Uterus (tissue), 4 donors: Measurements from ENCODE around the gene BLACAT1. TPM values are rescaled to one million over a fixed set of nuclear protein-coding genes. Genes with fewer than 3 reads are reported as not detected.

Experiments used
- DNase-seq, 2 donors: peaks; one replicate each; pipeline ENCODE4 v3.0.0-alpha.2; 2019 to 2020
- H3K27ac ChIP-seq, 2 donors: fragments of 200-600 bp; sonication (generic); 1 replicate in 1 of 2; 2 replicates in 1 of 2; pipeline ENCODE4 v1.5.1; 2016 to 2018
- H3K27me3 ChIP-seq, 2 donors: fragments of 200-600 bp; sonication (generic); one replicate each; pipeline ENCODE4 v1.5.1; 2018 to 2019; ENCODE audit warnings: control low read depth in 1 of 2
- H3K36me3 ChIP-seq, 2 donors: fragments of 200-600 bp; sonication (generic); one replicate each; pipeline ENCODE4 v1.5.1; 2019; ENCODE audit warnings: control low read depth in 1 of 2
- H3K4me1 ChIP-seq, 2 donors: fragments of 200-600 bp; sonication (generic); one replicate each; pipeline ENCODE4 v1.5.1; 2018 to 2019; ENCODE audit warnings: control low read depth in 1 of 2
- H3K4me3 ChIP-seq, 2 donors: fragments of 200-600 bp; sonication (generic); 1 replicate in 1 of 2; 2 replicates in 1 of 2; pipeline ENCODE4 v1.5.1; 2018 to 2019; ENCODE audit warnings: mild to moderate bottlenecking in 1 of 2
- H3K9me3 ChIP-seq, 2 donors: fragments of 200-600 bp; sonication (generic); one replicate each; pipeline ENCODE4 v1.5.1; 2019; ENCODE audit warnings: control low read depth in 1 of 2
- POLR2A ChIP-seq, 2 donors: fragments of 450-650 bp; IDR thresholded peaks; one replicate each; pipeline ENCODE4 v1.6.1; 2016; ENCODE audit warnings: antibody characterized with exemption in 2 of 2, mild to moderate bottlenecking in 1 of 2, moderate library complexity in 1 of 2
- intact Hi-C: fragments of 100-400 bp; cut with DNase I; formaldehyde crosslinking; loops from one replicate; pipeline ENCODE4 v1.15.1; 2023; ENCODE audit warnings: low total_unique reads
- total RNA-seq, 4 donors: library from RNA; depleted of rRNA in 3 of 4; stranded (reverse); fragments of >200 nt in 3 of 4; gene quantifications; one replicate each; pipeline versions ENCODE4 v1.1.0 to v1.2.4, GENCODE V29; 2014 to 2023
- TF ChIP-seq, protein P1 (sequence below), 4 experiments: fragments of 200-600 bp in 2 of 4; fragments of 450-650 bp in 2 of 4; sonication (generic) in 2 of 4; IDR thresholded peaks; one replicate each; pipeline ENCODE4 v1.5.1; 2016 to 2019; ENCODE audit warnings: antibody characterized with exemption in 4 of 4, mild to moderate bottlenecking in 2 of 4, moderate library complexity in 1 of 4
- donor health status: DM: yes; HTN: yes; CAD: no.

Gene BLACAT1
- total RNA-seq, 4 donors from 2014 or later = 0.52 to 1.0 TPM; not detected in 2

DNA sequence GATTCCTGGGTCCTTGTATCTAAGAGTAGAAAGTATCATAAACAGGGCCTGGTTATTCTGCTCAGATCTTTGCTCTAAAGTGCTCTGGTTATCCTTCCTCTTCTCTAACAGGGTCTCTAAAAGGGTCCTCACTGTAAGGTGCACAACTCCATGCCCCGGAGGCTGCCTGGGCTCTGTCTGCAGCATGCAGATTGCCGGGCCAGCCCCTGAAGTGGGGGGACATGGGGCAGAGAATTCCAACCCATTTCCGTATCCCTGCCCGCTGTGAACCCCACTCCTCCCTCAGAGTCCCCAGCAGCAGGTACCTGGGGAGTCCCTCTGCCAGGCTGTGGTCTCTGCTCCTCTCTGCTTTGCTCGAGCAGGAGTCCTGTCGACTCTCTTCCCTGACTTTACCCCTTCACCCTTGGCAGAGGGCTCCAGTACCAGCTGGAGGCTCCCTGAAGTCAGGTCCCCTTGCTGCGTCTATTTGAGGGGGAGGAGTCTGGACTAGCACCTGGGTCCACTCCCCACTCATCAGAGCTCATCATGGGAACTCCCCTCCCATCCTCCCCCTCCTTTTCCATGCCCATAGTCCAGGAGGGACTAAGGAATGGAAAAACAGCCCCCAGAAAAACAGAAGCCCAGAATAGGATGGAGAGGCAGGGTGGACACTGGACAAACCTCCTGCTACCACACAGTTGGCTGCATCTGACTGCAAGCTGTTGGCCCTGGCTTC is 12.1 kb downstream of the BLACAT1 start:
- Histone ChIP-seq H3K27ac (peak overlapping the region in 1 of 2 donors; percentile 62), H3K27me3 (no peaks in the 10 kb centered on the region), H3K36me3 (no peaks in the 10 kb centered on the region), H3K4me3 (no peak overlapping the region), H3K4me1 (peaks cover 4 to 15% of the 10 kb centered on the region in 2 donors), H3K9me3 (no peaks in the 10 kb centered on the region)
- TF ChIP-seq, protein P1, sequence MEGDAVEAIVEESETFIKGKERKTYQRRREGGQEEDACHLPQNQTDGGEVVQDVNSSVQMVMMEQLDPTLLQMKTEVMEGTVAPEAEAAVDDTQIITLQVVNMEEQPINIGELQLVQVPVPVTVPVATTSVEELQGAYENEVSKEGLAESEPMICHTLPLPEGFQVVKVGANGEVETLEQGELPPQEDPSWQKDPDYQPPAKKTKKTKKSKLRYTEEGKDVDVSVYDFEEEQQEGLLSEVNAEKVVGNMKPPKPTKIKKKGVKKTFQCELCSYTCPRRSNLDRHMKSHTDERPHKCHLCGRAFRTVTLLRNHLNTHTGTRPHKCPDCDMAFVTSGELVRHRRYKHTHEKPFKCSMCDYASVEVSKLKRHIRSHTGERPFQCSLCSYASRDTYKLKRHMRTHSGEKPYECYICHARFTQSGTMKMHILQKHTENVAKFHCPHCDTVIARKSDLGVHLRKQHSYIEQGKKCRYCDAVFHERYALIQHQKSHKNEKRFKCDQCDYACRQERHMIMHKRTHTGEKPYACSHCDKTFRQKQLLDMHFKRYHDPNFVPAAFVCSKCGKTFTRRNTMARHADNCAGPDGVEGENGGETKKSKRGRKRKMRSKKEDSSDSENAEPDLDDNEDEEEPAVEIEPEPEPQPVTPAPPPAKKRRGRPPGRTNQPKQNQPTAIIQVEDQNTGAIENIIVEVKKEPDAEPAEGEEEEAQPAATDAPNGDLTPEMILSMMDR (IDR thresholded peaks at IDR 0.05) = no peak
- TF ChIP-seq POLR2A (IDR thresholded peaks at IDR 0.05) = no peak
- intact Hi-C loops = no loop called here
- DNase-seq = no peak

DNA sequence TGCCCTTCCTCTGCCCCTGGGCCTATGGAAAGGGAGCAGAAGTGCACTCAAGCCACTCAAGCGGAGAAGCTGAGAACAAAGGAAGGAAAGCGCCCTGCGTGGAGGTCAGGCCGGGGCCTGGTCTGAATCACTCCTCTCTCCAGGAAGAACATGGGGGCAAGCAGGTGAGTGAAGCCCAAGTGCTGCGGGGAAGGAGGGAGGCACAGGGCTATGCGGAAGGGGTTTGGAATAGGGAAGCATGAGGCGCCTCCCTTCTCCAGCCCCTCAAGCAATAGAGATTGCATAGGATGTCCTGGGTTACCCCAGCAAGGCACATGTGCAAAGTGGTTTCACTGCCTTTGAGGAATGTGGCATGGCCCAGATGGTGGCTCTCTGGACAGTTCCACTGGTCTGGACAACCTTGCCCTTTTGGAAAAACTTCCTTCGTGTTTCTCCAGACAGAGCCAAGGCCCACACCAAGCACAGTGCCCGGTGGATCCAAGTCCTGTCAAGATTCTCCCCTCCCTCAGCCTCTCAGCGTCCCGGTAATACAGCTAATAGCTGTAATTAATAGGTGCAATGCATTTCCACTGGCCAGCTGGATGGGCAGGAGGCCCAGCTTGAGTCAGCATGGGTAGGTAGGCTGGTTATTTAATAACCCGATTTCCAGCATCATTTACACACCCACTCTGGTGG is 13.7 kb downstream of the BLACAT1 start:
- TF ChIP-seq, protein P1 (IDR thresholded peaks at IDR 0.05) = no peak
- TF ChIP-seq POLR2A (IDR thresholded peaks at IDR 0.05) = no peak
- Histone ChIP-seq H3K9me3 (no peaks in the 10 kb centered on the region), H3K4me1 (peaks cover 4 to 18% of the 10 kb centered on the region in 2 donors), H3K4me3 (no peak overlapping the region), H3K36me3 (no peaks in the 10 kb centered on the region), H3K27me3 (no peaks in the 10 kb centered on the region), H3K27ac (no peak overlapping the region)
- intact Hi-C loops = no loop called here
- no peak for DNase-seq

DNA sequence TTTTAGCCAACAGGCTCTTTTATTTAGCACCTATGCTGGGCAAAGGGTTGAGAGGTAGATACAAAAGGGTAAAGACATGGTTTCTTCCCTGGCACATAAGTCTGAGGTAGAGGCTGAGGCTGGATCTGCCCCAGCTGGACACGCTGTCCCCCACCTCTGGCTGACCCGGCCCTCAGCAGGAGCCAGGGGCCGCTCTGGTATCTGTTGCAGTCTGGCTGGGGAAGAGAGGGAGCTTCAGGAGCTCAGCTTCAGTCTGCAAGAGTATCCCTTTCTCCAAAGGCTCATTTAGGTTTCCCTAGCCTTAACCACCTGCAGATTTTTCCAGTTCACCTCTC is 14.2 kb downstream of the BLACAT1 start:
- intact Hi-C loops = no loop called here
- Histone ChIP-seq H3K27ac (peak overlapping the region in 1 of 2 donors; percentile 31), H3K4me3 (no peak overlapping the region), H3K36me3 (no peaks in the 10 kb centered on the region), H3K9me3 (no peaks in the 10 kb centered on the region), H3K27me3 (no peaks in the 10 kb centered on the region), H3K4me1 (peaks cover 4 to 18% of the 10 kb centered on the region in 2 donors)
- DNase-seq = no peak
- TF ChIP-seq, protein P1 (IDR thresholded peaks at IDR 0.05) = no peak
- no peak for TF ChIP-seq POLR2A (IDR thresholded peaks at IDR 0.05)

DNA sequence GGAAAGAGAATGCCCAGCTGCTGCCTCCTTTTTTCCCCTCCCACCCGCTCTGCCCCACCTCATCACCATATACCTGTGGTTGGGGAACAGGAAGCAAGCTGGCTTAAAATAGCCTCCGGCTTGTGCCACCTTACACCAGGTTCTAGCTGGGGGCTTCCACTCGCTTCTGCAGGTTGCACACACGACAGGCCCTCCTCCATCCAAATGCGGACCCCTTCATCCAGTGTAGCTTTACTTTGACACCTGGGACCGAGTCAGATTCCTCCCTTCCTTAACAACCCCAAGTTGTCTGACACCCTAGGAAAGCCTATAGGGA is 14.6 kb downstream of the BLACAT1 start:
- TF ChIP-seq, protein P1 (IDR thresholded peaks at IDR 0.05) = no peak
- TF ChIP-seq POLR2A (IDR thresholded peaks at IDR 0.05) = no peak
- Histone ChIP-seq H3K4me3 (no peak overlapping the region), H3K27me3 (no peaks in the 10 kb centered on the region), H3K27ac (peak overlapping the region in 1 of 2 donors; percentile 31), H3K36me3 (no peaks in the 10 kb centered on the region), H3K4me1 (peaks cover 4 to 18% of the 10 kb centered on the region in 2 donors), H3K9me3 (no peaks in the 10 kb centered on the region)
- no peak for DNase-seq
- intact Hi-C loops = no loop called here
